ENCODE data around the gene ABCC1.

The ABCC1 gene

GRCh38 chr16:15993541-15993940 is 44.1 kb downstream of the ABCC1 start:
- TF ChIP-seq SUZ12 (IDR thresholded peaks at IDR 0.05) (no peak), TARDBP (IDR thresholded peaks at IDR 0.05) (no peak), LEF1 (IDR thresholded peaks at IDR 0.05; ENCODE audit: borderline replicate concordance) (no peak), NFRKB (IDR thresholded peaks at IDR 0.05) (no peak), FOXK2 (IDR thresholded peaks at IDR 0.05) (no peak), SP1 (IDR thresholded peaks at IDR 0.05) (no peak)
- TF ChIP-seq, protein P1, sequence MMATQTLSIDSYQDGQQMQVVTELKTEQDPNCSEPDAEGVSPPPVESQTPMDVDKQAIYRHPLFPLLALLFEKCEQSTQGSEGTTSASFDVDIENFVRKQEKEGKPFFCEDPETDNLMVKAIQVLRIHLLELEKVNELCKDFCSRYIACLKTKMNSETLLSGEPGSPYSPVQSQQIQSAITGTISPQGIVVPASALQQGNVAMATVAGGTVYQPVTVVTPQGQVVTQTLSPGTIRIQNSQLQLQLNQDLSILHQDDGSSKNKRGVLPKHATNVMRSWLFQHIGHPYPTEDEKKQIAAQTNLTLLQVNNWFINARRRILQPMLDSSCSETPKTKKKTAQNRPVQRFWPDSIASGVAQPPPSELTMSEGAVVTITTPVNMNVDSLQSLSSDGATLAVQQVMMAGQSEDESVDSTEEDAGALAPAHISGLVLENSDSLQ (IDR thresholded peaks at IDR 0.05): no peak
- no peak for DNase-seq (ENCODE audit: extremely low spot score)
- POLR2A ChIA-PET: no interaction called here
- CTCF ChIA-PET: no interaction called here

- CTCF ChIA-PET: interaction anchor here (0.6 kb wide), 1 partner anchor 13 kb away, joined by 3 read pairs; no protein-coding TSS in a partner anchor
- DNase-seq (ENCODE audit: extremely low spot score): no peak
- POLR2A ChIA-PET: interaction anchor here (0.6 kb wide), 1 partner anchor 85 kb away, joined by 3 read pairs; no protein-coding TSS in a partner anchor
- no peak for TF ChIP-seq CTBP1 (IDR thresholded peaks at IDR 0.05; ENCODE audit: borderline replicate concordance)
- TF ChIP-seq TARDBP (IDR thresholded peaks at IDR 0.05): no peak
These were observed 44.7 kb downstream of the ABCC1 start for GRCh38 chr16:15993946-15994665.

DNA sequence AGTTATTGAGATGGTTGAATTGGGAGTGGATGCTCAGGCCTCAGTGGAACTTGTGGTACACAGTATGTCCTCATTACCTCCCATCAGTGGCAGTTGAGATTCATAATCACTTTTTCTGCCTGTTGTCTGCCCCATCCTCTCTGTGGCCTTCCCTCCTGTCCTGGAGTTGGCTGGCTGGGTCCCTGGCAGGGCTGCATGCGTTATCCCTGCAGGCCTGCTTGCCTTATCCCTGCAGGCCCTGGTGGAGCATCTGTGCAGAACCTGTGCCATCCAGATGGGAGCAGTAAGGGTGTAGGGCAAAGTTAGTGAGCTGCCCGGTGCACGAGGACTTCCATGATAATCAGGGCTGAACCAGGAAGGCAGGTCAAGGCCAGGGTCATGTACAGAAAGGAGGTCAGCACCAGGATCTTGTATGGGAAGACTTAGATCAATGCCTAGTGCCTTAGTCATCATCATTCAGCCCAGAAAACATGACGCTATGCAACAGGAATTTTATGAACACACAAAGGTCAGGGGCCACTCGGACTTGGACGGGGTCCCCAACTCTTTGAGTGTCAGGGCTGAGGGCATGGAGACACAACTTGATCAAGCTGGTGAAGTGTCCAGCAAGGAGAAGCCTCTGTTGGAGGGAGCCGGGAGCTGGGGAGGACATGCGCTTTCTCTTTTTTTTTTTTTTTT is 47.2 kb downstream of the ABCC1 start:
- DNase-seq (ENCODE audit: extremely low spot score): no peak
- POLR2A ChIA-PET: interaction anchor here (1.1 kb wide), 1 partner anchor 108 kb away, joined by 4 read pairs; the partner anchor contains the start of gene CEP20
- TF ChIP-seq L3MBTL2 (conservative IDR thresholded peaks at IDR 0.05) (no peak), ARNT (IDR thresholded peaks at IDR 0.05) (no peak), FOXK2 (IDR thresholded peaks at IDR 0.05) (no peak), LEF1 (IDR thresholded peaks at IDR 0.05; ENCODE audit: borderline replicate concordance) (no peak), FOXA1 (IDR thresholded peaks at IDR 0.05) (no peak), ELF4 (IDR thresholded peaks at IDR 0.05) (no peak), HDGF (IDR thresholded peaks at IDR 0.05; ENCODE audit: borderline replicate concordance) (no peak), ZNF384 (IDR thresholded peaks at IDR 0.05) (no peak)
- CTCF ChIA-PET: no interaction called here

- ChIA-PET CTCF (no interaction called here), POLR2A (no interaction called here)
- no peak for DNase-seq (ENCODE audit: extremely low spot score)
- TF ChIP-seq CTBP1 (IDR thresholded peaks at IDR 0.05; ENCODE audit: borderline replicate concordance): no peak
- no peak for TF ChIP-seq HDGF (IDR thresholded peaks at IDR 0.05; ENCODE audit: borderline replicate concordance)
- TF ChIP-seq, protein P1 (IDR thresholded peaks at IDR 0.05): no peak
- no peak for TF ChIP-seq FOXK2 (IDR thresholded peaks at IDR 0.05)
- TF ChIP-seq NFRKB (IDR thresholded peaks at IDR 0.05): no peak
- no peak for TF ChIP-seq ZNF384 (IDR thresholded peaks at IDR 0.05)
- TF ChIP-seq SUZ12 (IDR thresholded peaks at IDR 0.05): no peak
- TF ChIP-seq TARDBP (IDR thresholded peaks at IDR 0.05): no peak
- no peak for TF ChIP-seq ELF4 (IDR thresholded peaks at IDR 0.05)
- TF ChIP-seq L3MBTL2 (conservative IDR thresholded peaks at IDR 0.05): no peak
- TF ChIP-seq FOXA1 (IDR thresholded peaks at IDR 0.05): no peak
- TF ChIP-seq LEF1 (IDR thresholded peaks at IDR 0.05; ENCODE audit: borderline replicate concordance): no peak
- no peak for TF ChIP-seq SP1 (IDR thresholded peaks at IDR 0.05)
- no peak for TF ChIP-seq FOXM1 (IDR thresholded peaks at IDR 0.05; ENCODE audit: borderline replicate concordance)
- TF ChIP-seq ARNT (IDR thresholded peaks at IDR 0.05): no peak
- no peak for TF ChIP-seq BHLHE40 (IDR thresholded peaks at IDR 0.05; ENCODE audit: borderline replicate concordance)
These were observed 51.3 kb downstream of the ABCC1 start for GRCh38 chr16:16000685-16001084.

DNA sequence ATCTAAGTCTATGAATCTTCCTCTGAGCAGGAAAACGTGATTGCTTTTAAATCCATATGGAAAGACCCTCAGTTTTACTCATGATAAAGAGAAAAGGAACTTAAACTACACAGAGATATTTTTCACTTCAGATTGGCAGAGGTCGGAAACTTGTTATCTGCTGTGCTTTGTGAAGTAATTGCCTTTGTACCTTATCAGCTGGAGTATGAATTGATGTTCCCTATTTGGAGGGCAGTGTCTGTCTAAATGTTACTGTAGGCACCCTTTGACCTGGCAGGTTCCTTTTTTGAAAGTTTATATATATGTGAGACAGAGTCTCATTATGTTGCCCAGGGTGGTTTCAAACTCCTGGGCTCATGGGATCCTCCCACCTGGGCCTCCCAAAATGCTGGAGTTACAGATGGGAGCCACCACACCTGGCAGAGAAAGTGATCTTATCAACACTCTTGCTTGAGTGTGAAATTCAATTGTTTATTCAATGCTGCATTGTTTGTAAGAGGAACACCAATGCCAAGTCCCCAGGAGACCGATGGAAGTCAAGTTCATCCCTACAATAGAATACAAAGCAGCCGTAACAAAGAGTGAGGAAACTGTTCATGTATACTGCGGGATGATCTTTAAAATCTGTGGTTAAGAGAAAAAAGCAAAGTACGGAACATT is 52.3 kb downstream of the ABCC1 start:
- DNase-seq (ENCODE audit: extremely low spot score): no peak

DNA sequence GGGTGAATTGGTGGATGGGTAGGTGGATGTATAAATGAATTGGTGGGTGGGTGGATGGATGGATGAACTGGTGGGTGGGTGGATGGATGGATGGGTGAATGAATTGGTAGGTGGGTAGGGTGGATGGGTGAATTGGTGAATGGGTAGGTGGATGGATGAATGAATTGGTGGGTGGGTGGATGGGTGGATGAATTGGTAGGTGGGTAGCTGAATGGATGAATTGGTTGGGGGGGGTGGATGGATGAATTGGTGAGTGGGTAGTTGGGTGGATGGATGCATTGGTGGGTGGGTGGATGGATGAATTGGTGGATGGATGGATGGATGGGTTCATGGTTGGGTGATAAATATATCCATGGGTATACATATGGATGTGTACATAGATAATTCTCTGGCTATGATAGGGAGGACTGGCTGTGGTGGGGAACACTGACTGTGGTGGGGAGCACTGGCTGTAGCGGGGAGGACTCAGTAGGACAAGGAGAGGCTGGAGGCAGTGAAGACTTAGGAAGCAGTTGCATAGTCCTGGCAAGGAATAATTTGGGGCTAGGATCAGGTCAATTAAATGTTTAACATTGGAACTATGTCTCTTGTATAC is 54.4 kb downstream of the ABCC1 start:
- TF ChIP-seq ELF4 (IDR thresholded peaks at IDR 0.05) (no peak), SP1 (IDR thresholded peaks at IDR 0.05) (no peak), CTBP1 (IDR thresholded peaks at IDR 0.05; ENCODE audit: borderline replicate concordance) (no peak), FOXA1 (IDR thresholded peaks at IDR 0.05) (no peak), L3MBTL2 (conservative IDR thresholded peaks at IDR 0.05) (no peak), FOXM1 (IDR thresholded peaks at IDR 0.05; ENCODE audit: borderline replicate concordance) (no peak), TARDBP (IDR thresholded peaks at IDR 0.05) (no peak), ZNF384 (IDR thresholded peaks at IDR 0.05) (no peak), HDGF (IDR thresholded peaks at IDR 0.05; ENCODE audit: borderline replicate concordance) (no peak), NFRKB (IDR thresholded peaks at IDR 0.05) (no peak), SUZ12 (IDR thresholded peaks at IDR 0.05) (no peak), FOXK2 (IDR thresholded peaks at IDR 0.05) (no peak), BHLHE40 (IDR thresholded peaks at IDR 0.05; ENCODE audit: borderline replicate concordance) (no peak), ARNT (IDR thresholded peaks at IDR 0.05) (no peak), LEF1 (IDR thresholded peaks at IDR 0.05; ENCODE audit: borderline replicate concordance) (no peak)
- TF ChIP-seq, protein P1 (IDR thresholded peaks at IDR 0.05): no peak
- ChIA-PET POLR2A (no interaction called here), CTCF (interaction anchor here (0.6 kb wide), 1 partner anchor 104 kb away, joined by 3 read pairs; no protein-coding TSS in a partner anchor)
- DNase-seq (ENCODE audit: extremely low spot score): no peak

More for the DNA sequence above, 52.3 kb downstream of the ABCC1 start:
- CTCF ChIA-PET: no interaction called here
- TF ChIP-seq ARNT (IDR thresholded peaks at IDR 0.05): no peak
- TF ChIP-seq FOXA1 (IDR thresholded peaks at IDR 0.05): no peak
- TF ChIP-seq FOXM1 (IDR thresholded peaks at IDR 0.05; ENCODE audit: borderline replicate concordance): no peak
- TF ChIP-seq CTBP1 (IDR thresholded peaks at IDR 0.05; ENCODE audit: borderline replicate concordance): no peak
- no peak for TF ChIP-seq NFRKB (IDR thresholded peaks at IDR 0.05)
- TF ChIP-seq BHLHE40 (IDR thresholded peaks at IDR 0.05; ENCODE audit: borderline replicate concordance): no peak
- TF ChIP-seq ELF4 (IDR thresholded peaks at IDR 0.05): no peak
- no peak for TF ChIP-seq LEF1 (IDR thresholded peaks at IDR 0.05; ENCODE audit: borderline replicate concordance)
- POLR2A ChIA-PET: no interaction called here

Measured in HEK293T (cell line).